PFSK-1 (cell line): Measurements from ENCODE around the gene OCIAD2.

Experiments used
- FOXP2 ChIP-seq: optimal IDR thresholded peaks from 2 replicates; pipeline ENCODE3; 2011; ENCODE audit warnings: borderline replicate concordance, control low read depth, inconsistent platforms; ENCODE audit not compliant: insufficient read depth; ENCODE audit errors: extremely low read length, extremely low read depth
- POLR2AphosphoS5 ChIP-seq: IDR thresholded peaks from 2 replicates; pipeline ENCODE4 v1.6.1; 2012; ENCODE audit warnings: low read depth, mild to moderate bottlenecking, control low read depth, low read length, moderate library complexity
- SIN3A ChIP-seq: IDR thresholded peaks from 2 replicates; pipeline ENCODE4 v1.6.1; 2012; ENCODE audit warnings: mild to moderate bottlenecking, low read length, moderate library complexity, borderline replicate concordance; ENCODE audit not compliant: insufficient read depth
- TAF1 ChIP-seq: IDR thresholded peaks from 2 replicates; pipeline ENCODE4 v1.6.1; 2012; ENCODE audit warnings: low read length, control low read depth, borderline replicate concordance; ENCODE audit not compliant: insufficient read depth
- TF ChIP-seq, protein P1 (sequence below), 2 experiments: IDR thresholded peaks; 2 replicates each; pipeline versions ENCODE4 v1.6.1 to v1.8.0; 2011 to 2012; ENCODE audit warnings: low read depth in 2 of 2, low read length in 2 of 2, control low read depth in 1 of 2, inconsistent platforms in 1 of 2, mild to moderate bottlenecking in 1 of 2, moderate library complexity in 1 of 2; ENCODE audit not compliant: insufficient read depth in 1 of 2

OCIAD2 gene

DNA sequence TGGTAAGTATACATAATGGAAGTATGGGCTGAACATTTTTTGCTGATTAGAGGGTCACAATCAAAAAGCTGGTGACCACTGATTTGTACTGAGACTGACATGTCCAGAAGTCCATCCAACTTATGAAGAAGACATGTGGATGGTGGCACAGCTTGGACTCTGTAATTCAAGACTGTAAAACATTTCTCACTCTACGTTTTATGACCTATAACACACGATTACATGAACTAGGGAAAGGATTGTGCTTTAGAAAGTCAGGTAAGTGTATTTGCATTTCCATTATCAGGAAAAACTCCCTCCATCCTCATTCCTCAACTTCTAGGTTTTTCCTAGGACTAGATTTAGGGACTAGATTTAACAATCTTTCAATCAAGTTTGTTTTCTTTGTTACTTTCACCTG, 30.5 kb upstream of the OCIAD2 start:
- no peak for TF ChIP-seq SIN3A
- no peak for TF ChIP-seq TAF1
- TF ChIP-seq, protein P1, sequence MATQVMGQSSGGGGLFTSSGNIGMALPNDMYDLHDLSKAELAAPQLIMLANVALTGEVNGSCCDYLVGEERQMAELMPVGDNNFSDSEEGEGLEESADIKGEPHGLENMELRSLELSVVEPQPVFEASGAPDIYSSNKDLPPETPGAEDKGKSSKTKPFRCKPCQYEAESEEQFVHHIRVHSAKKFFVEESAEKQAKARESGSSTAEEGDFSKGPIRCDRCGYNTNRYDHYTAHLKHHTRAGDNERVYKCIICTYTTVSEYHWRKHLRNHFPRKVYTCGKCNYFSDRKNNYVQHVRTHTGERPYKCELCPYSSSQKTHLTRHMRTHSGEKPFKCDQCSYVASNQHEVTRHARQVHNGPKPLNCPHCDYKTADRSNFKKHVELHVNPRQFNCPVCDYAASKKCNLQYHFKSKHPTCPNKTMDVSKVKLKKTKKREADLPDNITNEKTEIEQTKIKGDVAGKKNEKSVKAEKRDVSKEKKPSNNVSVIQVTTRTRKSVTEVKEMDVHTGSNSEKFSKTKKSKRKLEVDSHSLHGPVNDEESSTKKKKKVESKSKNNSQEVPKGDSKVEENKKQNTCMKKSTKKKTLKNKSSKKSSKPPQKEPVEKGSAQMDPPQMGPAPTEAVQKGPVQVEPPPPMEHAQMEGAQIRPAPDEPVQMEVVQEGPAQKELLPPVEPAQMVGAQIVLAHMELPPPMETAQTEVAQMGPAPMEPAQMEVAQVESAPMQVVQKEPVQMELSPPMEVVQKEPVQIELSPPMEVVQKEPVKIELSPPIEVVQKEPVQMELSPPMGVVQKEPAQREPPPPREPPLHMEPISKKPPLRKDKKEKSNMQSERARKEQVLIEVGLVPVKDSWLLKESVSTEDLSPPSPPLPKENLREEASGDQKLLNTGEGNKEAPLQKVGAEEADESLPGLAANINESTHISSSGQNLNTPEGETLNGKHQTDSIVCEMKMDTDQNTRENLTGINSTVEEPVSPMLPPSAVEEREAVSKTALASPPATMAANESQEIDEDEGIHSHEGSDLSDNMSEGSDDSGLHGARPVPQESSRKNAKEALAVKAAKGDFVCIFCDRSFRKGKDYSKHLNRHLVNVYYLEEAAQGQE (IDR thresholded peaks at IDR 0.05; ENCODE audit: insufficient read depth in 1 of 2, low read depth in 2 of 2, low read length in 2 of 2): no peak
- no peak for TF ChIP-seq POLR2AphosphoS5
- TF ChIP-seq FOXP2: no peak

DNA sequence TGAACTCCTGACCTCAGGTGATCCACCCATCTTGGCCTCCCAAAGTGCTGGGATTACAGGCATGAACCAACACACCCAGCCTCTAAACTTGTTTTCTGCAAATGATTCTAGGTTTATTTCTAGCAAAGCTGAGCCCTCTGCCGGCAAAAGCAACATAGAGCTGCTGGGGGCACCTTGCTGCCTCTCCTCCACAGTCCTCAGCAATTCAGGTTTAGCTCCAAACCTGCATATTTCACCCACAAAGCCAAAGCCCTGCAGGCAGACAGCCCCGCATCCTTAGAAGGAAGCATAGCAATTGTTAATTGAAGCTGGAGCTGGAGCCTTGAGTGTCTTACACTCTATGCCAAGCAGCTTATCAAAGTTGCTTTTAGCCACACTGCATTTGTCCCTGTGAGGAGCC, 24.9 kb upstream of the OCIAD2 start:
- TF ChIP-seq TAF1: no peak

DNA sequence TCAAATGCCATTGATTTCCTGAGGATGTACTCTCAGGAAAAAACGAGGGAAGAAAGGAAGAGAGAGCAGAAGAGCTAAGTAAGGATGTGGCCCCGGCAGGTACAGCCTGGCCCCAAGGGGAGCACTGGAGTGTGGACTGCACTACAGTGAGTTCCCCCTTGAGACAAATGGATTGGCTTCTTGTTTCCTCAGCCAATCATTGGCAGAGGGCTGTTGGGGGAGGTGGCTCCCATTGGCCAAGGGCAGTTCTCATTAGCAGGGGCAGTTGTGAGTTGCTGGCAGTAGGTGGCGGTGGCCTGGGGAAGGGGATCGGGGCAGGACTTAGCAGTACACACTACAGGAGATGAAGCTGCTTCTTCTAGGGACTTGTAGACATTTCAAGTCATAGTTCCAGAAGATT, 24.1 kb upstream of the OCIAD2 start:
- TF ChIP-seq POLR2AphosphoS5 (no peak), FOXP2 (no peak)

DNA sequence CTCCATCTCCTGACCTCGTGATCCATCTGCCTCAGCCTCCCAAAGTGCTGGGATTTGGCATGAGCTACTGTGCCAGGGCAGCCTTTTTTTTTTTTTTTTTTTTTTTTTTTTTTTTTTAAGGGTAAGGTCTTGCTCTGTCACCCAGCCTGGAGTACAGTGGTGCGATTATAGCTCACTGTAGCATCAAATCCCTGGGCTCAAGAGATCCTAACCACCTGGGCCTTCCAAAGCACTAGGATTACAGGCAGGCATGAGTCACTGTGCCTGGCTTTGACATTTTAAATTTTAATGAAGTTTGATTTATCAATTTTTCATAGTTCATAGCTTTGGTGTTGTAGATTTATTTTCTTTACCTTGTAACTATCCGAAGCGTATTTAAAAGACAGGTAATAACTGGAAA, 17.8 kb upstream of the OCIAD2 start:
- no peak for TF ChIP-seq SIN3A
- no peak for TF ChIP-seq FOXP2
- no peak for TF ChIP-seq POLR2AphosphoS5
- TF ChIP-seq TAF1: no peak
- TF ChIP-seq, protein P1 (IDR thresholded peaks at IDR 0.05; ENCODE audit: insufficient read depth in 1 of 2, low read depth in 2 of 2, low read length in 2 of 2): no peak

DNA sequence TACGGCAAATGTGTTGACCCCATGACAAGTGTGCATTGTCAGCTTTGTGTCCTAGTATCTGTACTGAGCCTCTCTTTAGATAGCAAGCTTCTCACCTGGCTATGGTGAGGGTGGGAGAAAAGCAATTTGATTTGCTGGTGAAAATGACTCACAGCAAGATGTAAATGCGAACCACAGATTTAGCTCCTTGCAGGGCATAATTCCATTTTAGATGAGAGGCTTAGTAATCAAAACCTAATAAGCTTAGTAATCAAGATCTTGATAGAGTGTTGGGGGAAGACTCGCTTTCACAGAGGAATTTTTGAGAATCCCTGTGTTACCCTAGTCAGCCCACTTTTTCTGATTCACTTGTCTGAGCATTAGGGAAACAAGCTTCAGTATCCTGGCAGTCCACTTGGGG, 7.7 kb upstream of the OCIAD2 start:
- TF ChIP-seq, protein P1 (IDR thresholded peaks at IDR 0.05; ENCODE audit: insufficient read depth in 1 of 2, low read depth in 2 of 2, low read length in 2 of 2): no peak
- no peak for TF ChIP-seq SIN3A
- no peak for TF ChIP-seq TAF1

DNA sequence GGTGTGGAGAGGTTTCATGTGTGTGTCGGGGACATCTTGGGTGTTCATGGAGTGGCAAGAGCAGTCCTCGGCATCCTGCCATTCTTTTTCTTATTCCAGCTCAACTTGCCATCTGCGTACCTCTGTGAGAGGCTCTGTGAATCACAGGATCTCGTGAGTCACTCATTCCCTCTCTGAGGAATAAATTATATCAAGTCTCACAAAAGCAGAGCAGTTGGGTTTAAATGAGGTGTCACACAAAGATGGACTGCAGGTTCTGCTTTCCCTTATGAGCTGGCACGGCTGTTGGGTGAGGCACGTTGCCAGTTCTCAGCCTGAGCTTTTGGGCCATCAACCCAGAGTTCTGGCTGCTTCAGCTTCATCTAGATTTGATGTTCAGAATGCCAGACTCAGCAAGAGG, 6.8 kb upstream of the OCIAD2 start:
- TF ChIP-seq FOXP2 (no peak), POLR2AphosphoS5 (no peak), TAF1 (no peak)

DNA sequence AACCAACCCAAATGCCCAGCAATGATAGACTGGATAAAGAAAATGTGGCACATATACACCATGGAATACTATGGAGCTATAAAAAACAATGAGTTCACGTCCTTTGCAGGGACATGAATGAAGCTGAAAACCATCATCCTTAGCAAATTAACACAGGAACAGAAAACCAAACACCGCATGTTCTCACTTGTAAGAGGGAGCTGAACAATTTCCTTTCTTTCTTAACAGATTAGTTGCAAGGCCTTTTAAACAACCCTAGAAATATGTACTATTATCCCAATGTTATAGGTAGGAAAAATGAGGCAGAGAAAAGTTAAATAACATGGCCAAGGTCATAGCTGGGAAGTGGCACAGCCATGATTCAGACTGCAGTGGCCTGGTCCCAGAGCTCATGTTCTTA, 5.8 kb upstream of the OCIAD2 start:
- TF ChIP-seq POLR2AphosphoS5 (no peak), SIN3A (no peak), TAF1 (no peak)

DNA sequence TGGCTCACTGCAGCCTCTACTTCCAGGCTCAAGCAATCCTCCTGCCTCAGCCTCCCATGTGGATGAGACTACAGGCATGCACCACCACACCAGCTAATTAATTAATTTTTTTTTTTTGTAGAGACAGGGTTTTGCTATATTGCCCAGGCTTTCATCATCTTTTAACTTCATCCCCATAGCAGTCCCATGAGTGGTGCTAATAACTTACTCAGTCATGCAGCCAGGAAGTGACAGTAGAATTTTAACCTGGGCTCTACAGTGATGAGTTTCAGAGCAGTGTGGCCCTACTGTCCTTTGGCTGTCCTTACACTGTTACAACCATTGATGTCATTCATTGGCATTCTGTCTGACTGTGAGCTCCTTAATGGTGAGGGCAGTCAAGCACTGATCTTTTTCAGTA, 3.9 kb upstream of the OCIAD2 start:
- TF ChIP-seq POLR2AphosphoS5: no peak
- no peak for TF ChIP-seq FOXP2
- TF ChIP-seq, protein P1 (IDR thresholded peaks at IDR 0.05; ENCODE audit: insufficient read depth in 1 of 2, low read depth in 2 of 2, low read length in 2 of 2): no peak
- TF ChIP-seq TAF1: no peak
- TF ChIP-seq SIN3A: no peak
